ENCODE data around the gene NEURL2. TPM values are rescaled to one million over a fixed set of nuclear protein-coding genes. Genes with fewer than 3 reads are reported as not detected.

Gene NEURL2
- total RNA-seq, 1 donor from 2014 or later, result 15.2 TPM

- Histone ChIP-seq H3K4me1 (peaks cover 43% of the 10 kb centered on the region), H3K9me3 (no peaks in the 10 kb centered on the region), H3K27ac (no peak overlapping the region), H3K4me3 (no peak overlapping the region), H3K27me3 (no peaks in the 10 kb centered on the region), H3K36me3 (peaks cover 0 to 20% of the 10 kb centered on the region in 2 donors)
- intact Hi-C loops (cut with DNase I), result loop anchor here (10.0 kb wide), 1 partner anchor 72 kb away; the partner anchor contains the start of gene UBE2C
- DNase-seq (ENCODE audit: extremely low spot score in 2 of 2), result no peak
- TF ChIP-seq CTCF (IDR thresholded peaks at IDR 0.05), result no peak
- TF ChIP-seq POLR2AphosphoS5 (IDR thresholded peaks at IDR 0.05; ENCODE audit: insufficient read depth in 1 of 2, low read depth in 1 of 2), result no peak
- TF ChIP-seq POLR2A (IDR thresholded peaks at IDR 0.05), result no peak
These were observed 4.2 kb downstream of the NEURL2 start for GRCh38 chr20:45886590-45887345.

GRCh38 chr20:45883100-45883469 is 7.9 kb downstream of the NEURL2 start:
- Histone ChIP-seq H3K27ac (no peak overlapping the region), H3K27me3 (no peaks in the 10 kb centered on the region), H3K9me3 (no peaks in the 10 kb centered on the region), H3K36me3 (peaks cover 0 to 24% of the 10 kb centered on the region in 2 donors), H3K4me3 (no peak overlapping the region), H3K4me1 (peaks cover 29% of the 10 kb centered on the region)
- TF ChIP-seq CTCF (IDR thresholded peaks at IDR 0.05) (no peak), POLR2AphosphoS5 (IDR thresholded peaks at IDR 0.05; ENCODE audit: insufficient read depth in 1 of 2, low read depth in 1 of 2) (no peak), POLR2A (IDR thresholded peaks at IDR 0.05) (no peak)
- no peak for DNase-seq (ENCODE audit: extremely low spot score in 2 of 2)
- intact Hi-C loops (cut with DNase I), result loop anchor here (10.0 kb wide), 1 partner anchor 68 kb away; the partner anchor contains the start of gene UBE2C

DNA sequence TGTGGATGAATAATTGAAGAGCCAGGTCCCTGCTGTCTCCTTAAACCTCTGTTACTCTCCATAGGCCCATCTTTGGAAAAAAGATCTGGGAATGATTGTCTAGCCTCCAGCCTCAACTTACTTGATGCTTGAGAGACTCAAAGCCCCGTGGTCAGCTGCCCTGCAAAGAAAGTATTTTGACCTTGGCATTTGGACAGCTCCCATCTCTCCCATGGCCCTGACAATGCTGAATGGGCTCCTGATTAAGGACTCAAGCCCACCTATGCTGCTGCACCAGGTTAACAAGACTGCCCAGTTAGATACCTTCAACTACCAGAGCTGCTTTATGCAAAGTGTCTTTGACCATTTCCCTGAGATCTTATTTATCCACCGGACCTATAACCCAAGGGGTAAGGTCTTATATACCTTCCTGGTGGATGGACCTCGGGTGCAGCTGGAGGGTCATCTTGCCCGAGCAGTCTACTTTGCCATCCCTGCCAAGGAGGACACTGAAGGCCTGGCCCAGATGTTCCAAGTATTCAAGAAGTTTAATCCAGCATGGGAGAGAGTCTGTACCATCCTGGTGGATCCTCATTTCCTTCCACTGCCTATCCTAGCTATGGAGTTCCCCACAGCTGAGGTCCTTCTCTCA is 8.4 kb downstream of the NEURL2 start:
- no peak overlapping the region for H3K4me3 ChIP-seq
- H3K27ac ChIP-seq, result no peak overlapping the region
- no peak for DNase-seq (ENCODE audit: extremely low spot score in 2 of 2)
- TF ChIP-seq CTCF (IDR thresholded peaks at IDR 0.05) (no peak), POLR2AphosphoS5 (IDR thresholded peaks at IDR 0.05; ENCODE audit: insufficient read depth in 1 of 2, low read depth in 1 of 2) (no peak), POLR2A (IDR thresholded peaks at IDR 0.05) (no peak)
- peaks cover 29% of the 10 kb centered on the region for H3K4me1 ChIP-seq
- H3K27me3 ChIP-seq, result no peaks in the 10 kb centered on the region
- intact Hi-C loops (cut with DNase I), result loop anchor here (10.0 kb wide), 1 partner anchor 68 kb away; the partner anchor contains the start of gene UBE2C
- no peaks in the 10 kb centered on the region for H3K9me3 ChIP-seq
- H3K36me3 ChIP-seq, result peaks cover 0 to 29% of the 10 kb centered on the region in 2 donors

GRCh38 chr20:45880988-45881788 is 9.8 kb downstream of the NEURL2 start, which contains the start of gene ZSWIM1:
ZSWIM1 (plus strand) TSS chr20:45881227; CDS start chr20:45882593, 1,366 bp downstream.
- H3K9me3 ChIP-seq, result no peaks in the 10 kb centered on the region
- DNase-seq (ENCODE audit: extremely low spot score in 2 of 2), result peak in 1 of 2 donors; percentile 100
- TF ChIP-seq POLR2AphosphoS5 (IDR thresholded peaks at IDR 0.05; ENCODE audit: insufficient read depth in 1 of 2, low read depth in 1 of 2) (peak; percentile 88 to 92), CTCF (IDR thresholded peaks at IDR 0.05) (no peak), POLR2A (IDR thresholded peaks at IDR 0.05) (peak in 1 of 2 donors; percentile 50)
- peak within 1 kb of the TSS; percentile 60 to 80 for H3K4me3 ChIP-seq
- H3K27ac ChIP-seq, result peak within 1 kb of the TSS; percentile 82
- H3K36me3 ChIP-seq, result peaks cover 0 to 39% of the 10 kb centered on the region in 2 donors
- peaks cover 29% of the 10 kb centered on the region for H3K4me1 ChIP-seq
- H3K27me3 ChIP-seq, result no peaks in the 10 kb centered on the region
- intact Hi-C loops (cut with DNase I), result loop anchor here (10.0 kb wide), 1 partner anchor 66 kb away; the partner anchor contains the start of gene UBE2C
